Measurements from ENCODE around the gene MINPP1. TPM values are rescaled to one million over a fixed set of nuclear protein-coding genes. Genes with fewer than 3 reads are reported as not detected.
A peak's percentile ranks its signal among the peaks of the same experiment; 100 is the strongest.

MINPP1 gene
- total and polyA plus RNA-seq, 3 donors from 2014 or later = 15.3 to 32.3 (median 24.3) TPM

DNA sequence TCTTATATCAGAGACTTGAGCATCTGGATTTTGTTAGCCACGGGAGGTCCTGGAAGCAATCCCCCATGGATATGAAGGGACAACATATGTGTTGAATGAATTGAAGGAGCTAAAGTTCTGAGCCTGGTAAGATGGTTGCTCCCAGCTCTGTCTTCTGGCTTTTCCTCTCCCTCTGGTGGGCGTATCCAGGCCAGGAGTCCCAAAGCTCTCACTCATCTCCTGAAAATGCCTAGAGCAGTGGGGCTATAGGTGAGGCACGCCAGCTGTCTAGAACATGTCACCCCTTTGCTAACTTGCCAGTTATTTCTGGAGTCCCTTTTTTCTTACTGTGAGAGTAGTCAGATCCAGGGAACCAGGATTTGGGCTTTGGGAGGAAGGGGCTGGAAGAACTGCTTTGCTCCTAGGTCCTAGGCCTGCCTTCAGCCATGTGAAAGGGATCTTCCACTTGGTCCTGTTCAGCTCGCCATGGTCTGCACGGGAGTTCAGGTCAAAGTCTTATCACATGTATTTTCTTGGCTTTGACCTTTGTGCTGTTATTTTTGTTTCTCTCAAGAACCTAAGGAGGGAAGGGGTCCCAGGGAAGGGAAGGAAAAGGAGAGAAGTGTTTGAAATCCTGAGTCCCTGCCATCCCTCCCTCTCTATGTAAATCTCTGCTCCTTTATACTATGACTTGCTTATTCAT is 73.6 kb downstream of the MINPP1 start:
- Histone ChIP-seq H3K4me3 (no peak overlapping the region), H3K27ac (no peak overlapping the region), H3K36me3 (ENCODE audit: low read depth, missing control alignments) (no peaks in the 10 kb centered on the region), H3K4me1 (no peaks in the 10 kb centered on the region), H3K9me3 (no peaks in the 10 kb centered on the region), H3K27me3 (no peaks in the 10 kb centered on the region)
- no peak for TF ChIP-seq POLR2A (IDR thresholded peaks at IDR 0.05)
- TF ChIP-seq, protein P1, sequence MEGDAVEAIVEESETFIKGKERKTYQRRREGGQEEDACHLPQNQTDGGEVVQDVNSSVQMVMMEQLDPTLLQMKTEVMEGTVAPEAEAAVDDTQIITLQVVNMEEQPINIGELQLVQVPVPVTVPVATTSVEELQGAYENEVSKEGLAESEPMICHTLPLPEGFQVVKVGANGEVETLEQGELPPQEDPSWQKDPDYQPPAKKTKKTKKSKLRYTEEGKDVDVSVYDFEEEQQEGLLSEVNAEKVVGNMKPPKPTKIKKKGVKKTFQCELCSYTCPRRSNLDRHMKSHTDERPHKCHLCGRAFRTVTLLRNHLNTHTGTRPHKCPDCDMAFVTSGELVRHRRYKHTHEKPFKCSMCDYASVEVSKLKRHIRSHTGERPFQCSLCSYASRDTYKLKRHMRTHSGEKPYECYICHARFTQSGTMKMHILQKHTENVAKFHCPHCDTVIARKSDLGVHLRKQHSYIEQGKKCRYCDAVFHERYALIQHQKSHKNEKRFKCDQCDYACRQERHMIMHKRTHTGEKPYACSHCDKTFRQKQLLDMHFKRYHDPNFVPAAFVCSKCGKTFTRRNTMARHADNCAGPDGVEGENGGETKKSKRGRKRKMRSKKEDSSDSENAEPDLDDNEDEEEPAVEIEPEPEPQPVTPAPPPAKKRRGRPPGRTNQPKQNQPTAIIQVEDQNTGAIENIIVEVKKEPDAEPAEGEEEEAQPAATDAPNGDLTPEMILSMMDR (IDR thresholded peaks at IDR 0.05) = no peak
- DNase-seq = no peak
- intact Hi-C loops (cut with DNase I; ENCODE audit: low total_unique reads) = no loop called here
- 88 to 92% methylated on average over 5 of the region's 5 CpGs for WGBS, 2 donors

DNA sequence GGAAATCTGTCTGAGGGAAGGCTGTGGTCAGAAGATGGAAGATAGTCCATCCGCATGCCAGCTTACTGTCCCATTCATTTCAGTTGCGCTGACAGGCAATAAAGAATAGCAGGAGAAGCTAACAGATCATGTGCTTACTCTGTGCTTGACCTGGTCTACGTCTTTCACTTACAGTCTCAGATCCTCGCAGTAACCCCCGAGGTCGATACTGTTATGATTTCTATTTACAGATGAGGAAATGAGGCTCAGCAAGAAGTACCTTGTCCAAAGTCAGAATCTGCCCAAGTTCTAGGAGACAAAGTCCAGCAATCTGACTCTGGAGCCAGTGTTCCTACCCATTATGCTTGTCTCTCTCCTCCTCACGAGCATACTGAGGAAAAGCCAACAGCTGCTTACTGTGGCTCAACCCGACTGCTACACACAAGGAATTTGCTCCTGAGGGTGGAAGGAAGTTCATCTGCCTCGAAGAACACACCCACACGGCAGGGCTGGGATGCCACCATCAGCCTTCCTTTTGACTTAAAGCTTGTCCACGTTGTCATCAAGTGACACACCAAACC is 74.2 kb downstream of the MINPP1 start:
- H3K4me1 ChIP-seq = no peaks in the 10 kb centered on the region
- no peak overlapping the region for H3K27ac ChIP-seq
- TF ChIP-seq POLR2A (IDR thresholded peaks at IDR 0.05) = no peak
- TF ChIP-seq, protein P1 (IDR thresholded peaks at IDR 0.05) = no peak
- H3K36me3 ChIP-seq (ENCODE audit: low read depth, missing control alignments) = no peaks in the 10 kb centered on the region
- peak; percentile 22 for DNase-seq
- 51 to 59% methylated on average over 11 of the region's 11 CpGs for WGBS, 2 donors
- H3K4me3 ChIP-seq = no peak overlapping the region
- no peaks in the 10 kb centered on the region for H3K9me3 ChIP-seq
- H3K27me3 ChIP-seq = no peaks in the 10 kb centered on the region
- intact Hi-C loops (cut with DNase I; ENCODE audit: low total_unique reads) = no loop called here

DNA sequence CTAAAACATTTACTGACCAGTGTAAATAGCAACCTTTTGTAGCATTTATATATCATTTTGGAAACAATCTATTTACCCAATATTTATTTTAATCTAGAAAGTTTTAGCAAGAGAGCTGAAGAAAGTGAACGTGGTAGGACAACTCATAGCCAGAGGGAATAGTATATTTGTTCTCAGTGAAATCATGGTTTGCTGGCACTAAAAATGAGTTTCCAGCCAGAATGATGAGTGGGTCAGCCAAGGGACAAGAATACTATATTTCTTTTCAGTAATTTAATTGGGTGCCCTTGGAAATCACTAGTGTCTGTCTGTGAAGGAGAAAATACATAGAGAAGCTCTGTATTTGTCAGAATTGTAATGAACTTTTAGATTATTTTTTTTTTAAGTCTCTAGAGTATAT is 74.9 kb downstream of the MINPP1 start:
- intact Hi-C loops (cut with DNase I; ENCODE audit: low total_unique reads) = no loop called here
- H3K4me3 ChIP-seq = no peak overlapping the region
- no peak overlapping the region for H3K27ac ChIP-seq
- TF ChIP-seq POLR2A (IDR thresholded peaks at IDR 0.05) = no peak
- TF ChIP-seq, protein P1 (IDR thresholded peaks at IDR 0.05) = no peak
- DNase-seq = no peak
- H3K36me3 ChIP-seq (ENCODE audit: low read depth, missing control alignments) = no peaks in the 10 kb centered on the region
- no peaks in the 10 kb centered on the region for H3K27me3 ChIP-seq
- 45 to 53% methylated on average over 1 of the region's 1 CpG for WGBS, 2 donors
- no peaks in the 10 kb centered on the region for H3K9me3 ChIP-seq
- H3K4me1 ChIP-seq = no peaks in the 10 kb centered on the region

DNA sequence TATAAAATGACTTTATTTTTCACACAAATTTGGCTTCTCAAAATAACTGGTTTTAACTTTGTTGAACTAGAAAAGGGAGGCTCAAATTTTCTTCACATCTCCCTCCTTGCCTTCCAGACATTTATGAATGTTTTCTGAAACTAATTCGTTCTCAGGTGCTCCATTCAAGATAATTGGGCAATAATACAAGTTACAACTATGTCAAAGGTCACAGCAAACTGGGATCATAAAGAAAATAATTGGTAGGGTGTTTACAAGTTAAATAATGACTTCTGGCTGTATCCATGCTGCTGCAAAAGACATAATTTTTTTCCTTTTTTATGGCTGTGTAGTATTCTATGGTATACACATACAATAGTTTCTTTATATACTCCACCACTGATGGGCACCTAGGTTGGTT is 75.3 kb downstream of the MINPP1 start:
- intact Hi-C loops (cut with DNase I; ENCODE audit: low total_unique reads) = no loop called here

More for the DNA sequence above, 75.3 kb downstream of the MINPP1 start:
- no peak for TF ChIP-seq POLR2A (IDR thresholded peaks at IDR 0.05)
- TF ChIP-seq, protein P1 (IDR thresholded peaks at IDR 0.05) = no peak
- no peak for DNase-seq
- WGBS, 2 donors = 40 to 49% methylated on average over 1 of the region's 1 CpG
- no peak overlapping the region for H3K4me3 ChIP-seq
- H3K9me3 ChIP-seq = no peaks in the 10 kb centered on the region
- H3K27me3 ChIP-seq = no peaks in the 10 kb centered on the region
- no peaks in the 10 kb centered on the region for H3K36me3 ChIP-seq (ENCODE audit: low read depth, missing control alignments)
- no peaks in the 10 kb centered on the region for H3K4me1 ChIP-seq
- no peak overlapping the region for H3K27ac ChIP-seq
